ENCODE data around the gene RHBDL2. TPM values are rescaled to one million over a fixed set of nuclear protein-coding genes. Genes with fewer than 3 reads are reported as not detected.

The RHBDL2 gene
- total and polyA plus RNA-seq, 2 of the 13 experiments (the other 11 are each of a cell fraction or from before 2014, with no cell fraction given) = 3.3 to 5.4 TPM

DNA sequence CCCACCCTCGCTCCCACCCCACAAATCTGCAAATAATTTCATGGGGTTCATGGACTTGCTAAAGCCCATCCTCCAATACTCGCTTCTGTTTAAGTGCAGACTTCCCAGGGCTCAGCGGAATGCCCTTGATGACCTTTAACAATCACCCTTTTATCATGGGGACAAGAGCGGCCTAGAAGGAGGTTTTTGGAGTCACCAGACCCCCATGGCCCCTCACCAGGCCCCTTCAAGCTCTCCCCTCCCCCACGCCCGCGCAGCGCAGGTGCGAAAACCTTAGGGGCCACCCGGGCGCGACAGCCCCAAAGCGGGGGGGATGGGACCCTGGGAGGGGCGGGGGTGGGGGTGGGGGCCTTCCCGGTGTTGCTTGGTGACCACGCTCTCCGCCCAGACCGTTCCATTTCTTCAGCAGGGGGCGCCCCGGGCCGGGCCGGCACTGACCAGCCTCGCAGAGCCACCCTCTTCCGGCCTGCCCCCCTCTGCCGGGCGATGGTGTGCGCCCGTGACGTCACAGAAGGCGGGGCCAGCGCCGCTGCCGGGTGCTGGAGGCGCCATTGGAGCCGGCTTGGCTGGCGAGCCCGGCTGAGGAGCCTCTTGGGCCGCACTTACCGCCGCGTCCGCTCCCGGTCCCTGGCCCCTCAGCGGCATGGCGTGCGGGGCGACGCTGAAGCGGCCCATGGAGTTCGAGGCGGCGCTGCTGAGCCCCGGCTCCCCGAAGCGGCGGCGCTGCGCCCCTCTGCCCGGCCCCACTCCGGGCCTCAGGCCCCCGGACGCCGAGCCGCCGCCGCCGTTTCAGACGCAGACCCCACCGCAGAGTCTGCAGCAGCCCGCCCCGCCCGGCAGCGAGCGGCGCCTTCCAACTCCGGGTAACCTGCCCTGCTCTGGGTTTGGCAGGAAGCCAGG, 49.4 kb upstream of the RHBDL2 start, which contains the start of gene AKIRIN1 (continued):
- TF ChIP-seq ZFP91 (CRISPR knock-in tag; IDR thresholded peaks at IDR 0.05; ENCODE audit: borderline replicate concordance) = peak; percentile 60; the same call in 1 of the 2 replicates
- no peak for TF ChIP-seq TBX3 (IDR thresholded peaks at IDR 0.05; ENCODE audit: borderline replicate concordance)
- no peak for TF ChIP-seq TEAD2 (CRISPR knock-in tag; IDR thresholded peaks at IDR 0.05)
- no peak for TF ChIP-seq THYN1 (CRISPR knock-in tag; IDR thresholded peaks at IDR 0.05; ENCODE audit: borderline replicate concordance, low read depth)
- no peak for TF ChIP-seq NFRKB (IDR thresholded peaks at IDR 0.05)
- no peak for TF ChIP-seq GRHL1 (CRISPR knock-in tag; conservative IDR thresholded peaks at IDR 0.05)
- TF ChIP-seq ZMYM4 (CRISPR knock-in tag; IDR thresholded peaks at IDR 0.05) = peak; percentile 71; the same call in 1 of the 2 replicates
- TF ChIP-seq, protein P1, sequence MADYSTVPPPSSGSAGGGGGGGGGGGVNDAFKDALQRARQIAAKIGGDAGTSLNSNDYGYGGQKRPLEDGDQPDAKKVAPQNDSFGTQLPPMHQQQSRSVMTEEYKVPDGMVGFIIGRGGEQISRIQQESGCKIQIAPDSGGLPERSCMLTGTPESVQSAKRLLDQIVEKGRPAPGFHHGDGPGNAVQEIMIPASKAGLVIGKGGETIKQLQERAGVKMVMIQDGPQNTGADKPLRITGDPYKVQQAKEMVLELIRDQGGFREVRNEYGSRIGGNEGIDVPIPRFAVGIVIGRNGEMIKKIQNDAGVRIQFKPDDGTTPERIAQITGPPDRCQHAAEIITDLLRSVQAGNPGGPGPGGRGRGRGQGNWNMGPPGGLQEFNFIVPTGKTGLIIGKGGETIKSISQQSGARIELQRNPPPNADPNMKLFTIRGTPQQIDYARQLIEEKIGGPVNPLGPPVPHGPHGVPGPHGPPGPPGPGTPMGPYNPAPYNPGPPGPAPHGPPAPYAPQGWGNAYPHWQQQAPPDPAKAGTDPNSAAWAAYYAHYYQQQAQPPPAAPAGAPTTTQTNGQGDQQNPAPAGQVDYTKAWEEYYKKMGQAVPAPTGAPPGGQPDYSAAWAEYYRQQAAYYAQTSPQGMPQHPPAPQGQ (CRISPR knock-in tag; IDR thresholded peaks at IDR 0.05; ENCODE audit: borderline replicate concordance) = no peak
- TF ChIP-seq GATAD2A (CRISPR knock-in tag; IDR thresholded peaks at IDR 0.05) = no peak
- TF ChIP-seq KDM5B (CRISPR knock-in tag; IDR thresholded peaks at IDR 0.05; ENCODE audit: borderline replicate concordance) = peak; percentile 75; the same call in 1 of the 2 replicates
- no peak for TF ChIP-seq NR3C1 (CRISPR knock-in tag; IDR thresholded peaks at IDR 0.05)
- no peak for TF ChIP-seq MIER2 (CRISPR knock-in tag; IDR thresholded peaks at IDR 0.05)
- TF ChIP-seq SIX4 (CRISPR knock-in tag; IDR thresholded peaks at IDR 0.05) = peak; percentile 48; the same call in 1 of the 2 replicates
- peak; percentile 73; the same call in 1 of the 3 replicates for TF ChIP-seq MXI1 (IDR thresholded peaks at IDR 0.05; ENCODE audit: borderline replicate concordance, low read depth, low read length)
- TF ChIP-seq ZNF225 (CRISPR knock-in tag; IDR thresholded peaks at IDR 0.05) = peak; percentile 76; the same call in 1 of the 2 replicates
- TF ChIP-seq NFAT5 (CRISPR knock-in tag; IDR thresholded peaks at IDR 0.05) = no peak; the same call in 1 of the 2 replicates
- TF ChIP-seq ZNF460 (CRISPR knock-in tag; IDR thresholded peaks at IDR 0.05; ENCODE audit: borderline replicate concordance) = no peak
- no peak for TF ChIP-seq JDP2 (CRISPR knock-in tag; IDR thresholded peaks at IDR 0.05; ENCODE audit: borderline replicate concordance)
